ENCODE results near the gene NOP10.

NOP10 gene

GRCh38 chr15:34335176-34336032 lies 7.5 kb downstream of the NOP10 start:
- H3K27ac ChIP-seq, result no peak overlapping the region
- TF ChIP-seq ZFX (IDR thresholded peaks at IDR 0.05), result no peak
- TF ChIP-seq CTCF (conservative IDR thresholded peaks at IDR 0.05), result no peak

GRCh38 chr15:34334672-34335071 lies 8.3 kb downstream of the NOP10 start:
- TF ChIP-seq CTCF (conservative IDR thresholded peaks at IDR 0.05) (no peak), ZFX (IDR thresholded peaks at IDR 0.05) (no peak)
- H3K27ac ChIP-seq, result no peak overlapping the region

GRCh38 chr15:34332553-34333120 lies 10.3 kb downstream of the NOP10 start:
- TF ChIP-seq CTCF (conservative IDR thresholded peaks at IDR 0.05), result no peak
- no peak for TF ChIP-seq ZFX (IDR thresholded peaks at IDR 0.05)

GRCh38 chr15:34331809-34332208 lies 11.1 kb downstream of the NOP10 start:
- no peak overlapping the region for H3K27ac ChIP-seq
- TF ChIP-seq ZFX (IDR thresholded peaks at IDR 0.05) (no peak), CTCF (conservative IDR thresholded peaks at IDR 0.05) (no peak)

More at GRCh38 chr15:34332553-34333120, 10.3 kb downstream of the NOP10 start:
- H3K27ac ChIP-seq, result no peak overlapping the region

GRCh38 chr15:34330279-34330678 lies 12.7 kb downstream of the NOP10 start:
- no peak overlapping the region for H3K27ac ChIP-seq
- TF ChIP-seq CTCF (conservative IDR thresholded peaks at IDR 0.05), result no peak
- TF ChIP-seq ZFX (IDR thresholded peaks at IDR 0.05), result no peak

GRCh38 chr15:34329006-34329405 lies 13.9 kb downstream of the NOP10 start:
- TF ChIP-seq ZFX (IDR thresholded peaks at IDR 0.05) (no peak), CTCF (conservative IDR thresholded peaks at IDR 0.05) (no peak)
- H3K27ac ChIP-seq, result no peak overlapping the region

- H3K27ac ChIP-seq, result no peak overlapping the region
- TF ChIP-seq CTCF (conservative IDR thresholded peaks at IDR 0.05) (no peak), ZFX (IDR thresholded peaks at IDR 0.05) (no peak)
Measured at GRCh38 chr15:34327906-34328305, 15.0 kb downstream of the NOP10 start.

All from C4-2B (cell line).